GM21381 (cell line): ENCODE data around the gene CENPU.
A peak's percentile ranks its signal among the peaks of the same experiment; 100 is the strongest.
"Not testable (repeated sequence)": the region's sequence is repeated elsewhere in the genome, so short reads cannot be mapped to it uniquely, and the experiment has no call there.

ENCODE experiments used
- ATAC-seq: cut with Tn5 transposase; IDR thresholded peaks from one replicate; pipeline ENCODE4 v1.9.1; 2021; ENCODE audit warnings: mild to moderate bottlenecking, moderate library complexity; ENCODE audit not compliant: unreplicated experiment

Gene CENPU

GRCh38 chr4:184733654-184734524 lies at the start of gene CENPU:
TSS of gene CENPU (minus strand) at chr4:184734096. CDS start at chr4:184734062, 34 bp downstream.
- ATAC-seq: peak; percentile 90

GRCh38 chr4:184782731-184783373 lies 49.0 kb upstream of the CENPU start:
- no peak for ATAC-seq

GRCh38 chr4:184779160-184779559 lies 45.3 kb upstream of the CENPU start:
- not testable (repeated sequence) for ATAC-seq

GRCh38 chr4:184778325-184778724 lies 44.4 kb upstream of the CENPU start:
- ATAC-seq: no peak

- ATAC-seq: no peak
Measured at GRCh38 chr4:184776821-184777220, 42.9 kb upstream of the CENPU start.

GRCh38 chr4:184775854-184776555 lies 42.1 kb upstream of the CENPU start:
- no peak for ATAC-seq

GRCh38 chr4:184774152-184774551 lies 40.3 kb upstream of the CENPU start:
- no peak for ATAC-seq

- ATAC-seq: no peak
Measured at GRCh38 chr4:184771416-184771815, 37.5 kb upstream of the CENPU start.

GRCh38 chr4:184769141-184769765 lies 35.4 kb upstream of the CENPU start:
- no peak for ATAC-seq

GRCh38 chr4:184768296-184768695 lies 34.4 kb upstream of the CENPU start:
- ATAC-seq: no peak

- ATAC-seq: no peak
Measured at GRCh38 chr4:184766446-184766845, 32.5 kb upstream of the CENPU start.

GRCh38 chr4:184765473-184766340 lies 31.8 kb upstream of the CENPU start:
- ATAC-seq: no peak

- ATAC-seq: no peak
Measured at GRCh38 chr4:184764601-184765000, 30.7 kb upstream of the CENPU start.

GRCh38 chr4:184763150-184763780 lies 29.4 kb upstream of the CENPU start:
- ATAC-seq: no peak

GRCh38 chr4:184762100-184762499 lies 28.2 kb upstream of the CENPU start:
- ATAC-seq: peak; percentile 94

GRCh38 chr4:184760681-184761080 lies 26.8 kb upstream of the CENPU start:
- ATAC-seq: no peak

GRCh38 chr4:184757810-184758209 lies 23.9 kb upstream of the CENPU start:
- ATAC-seq: no peak

GRCh38 chr4:184756399-184756798 lies 22.5 kb upstream of the CENPU start:
- ATAC-seq: no peak

GRCh38 chr4:184755278-184755677 lies 21.4 kb upstream of the CENPU start:
- ATAC-seq: no peak
